IMR-90 (cell line): ENCODE results near the gene GNAT1. TPM values are rescaled to one million over a fixed set of nuclear protein-coding genes. Genes with fewer than 3 reads are reported as not detected.

ENCODE experiments used
- ATAC-seq: fragments of 200-7000 bp; cut with Tn5 transposase; 2 replicates; pipeline ENCODE4 v1.9.1; 2020; ENCODE audit warnings: low read depth, mild to moderate bottlenecking, moderate library complexity
- BruUV-seq: library from RNA; stranded (reverse); fragments of 400-500 nt; replicated peaks from 2 replicates; lab custom pipeline; 2021; lab: Mats Ljungman, UMichigan
- CTCF ChIA-PET: fragments of 300-600 bp; formaldehyde crosslinking; extraction: SDS; loops from one replicate; lab custom pipeline; 2021; ENCODE audit warnings: antibody characterized with exemption; lab: Yijun Ruan, JAX
- POLR2A ChIA-PET: fragments of 300-600 bp; sonication (Branson Sonifier 250); formaldehyde crosslinking; loops from one replicate; lab custom pipeline; 2022; ENCODE audit warnings: antibody characterized with exemption; ENCODE audit not compliant: unreplicated experiment; lab: Charles Lee
- DNase-seq: peaks from one replicate; pipeline ENCODE4 v3.0.0; 2013
- H2AFZ ChIP-seq: replicated peaks from 2 replicates; pipeline ENCODE3; 2013; ENCODE audit warnings: low read length, mild to moderate bottlenecking; ENCODE audit not compliant: poor library complexity
- H2AK5ac ChIP-seq: 2 replicates; pipeline ENCODE4 v1.6.1; 2013; ENCODE audit warnings: low read depth, low read length, inconsistent platforms
- H2AK9ac ChIP-seq: replicated peaks from 2 replicates; pipeline ENCODE3; 2013; ENCODE audit warnings: mild to moderate bottlenecking, low read depth, low read length, moderate library complexity; ENCODE audit not compliant: poor library complexity
- H2BK120ac ChIP-seq: 2 replicates; pipeline ENCODE4 v1.6.1; 2013; ENCODE audit warnings: low read depth, low read length, inconsistent platforms
- H2BK15ac ChIP-seq: 3 replicates; pipeline ENCODE4 v1.6.1; 2013; ENCODE audit warnings: low read depth, low read length, inconsistent platforms
- H2BK20ac ChIP-seq: 2 replicates; pipeline ENCODE4 v1.6.1; 2013; ENCODE audit warnings: low read depth, mild to moderate bottlenecking, inconsistent platforms, low read length, moderate library complexity
- H2BK5ac ChIP-seq: 2 replicates; pipeline ENCODE4 v1.6.1; 2013; ENCODE audit warnings: mild to moderate bottlenecking, low read depth, low read length, inconsistent platforms; ENCODE audit not compliant: poor library complexity, severe bottlenecking
- H3K14ac ChIP-seq: replicated peaks from 2 replicates; pipeline ENCODE4 v1.6.1; 2013; ENCODE audit warnings: low read depth, low read length, inconsistent platforms
- H3K18ac ChIP-seq: 2 replicates; pipeline ENCODE4 v1.6.1; 2013; ENCODE audit warnings: low read depth, low read length, control low read depth
- H3K23ac ChIP-seq: 2 replicates; pipeline ENCODE4 v1.6.1; 2013; ENCODE audit warnings: low read depth, low read length, inconsistent platforms
- H3K27ac ChIP-seq: 2 replicates; pipeline ENCODE4 v1.5.1; 2013; ENCODE audit warnings: mild to moderate bottlenecking, control low read depth, low read length; ENCODE audit not compliant: insufficient read depth
- H3K27me3 ChIP-seq: 2 replicates; pipeline ENCODE4 v1.6.1; 2013; ENCODE audit warnings: low read length; ENCODE audit not compliant: control insufficient read depth, insufficient read depth
- H3K36me3 ChIP-seq: 2 replicates; pipeline ENCODE4 v1.6.1; 2013; ENCODE audit warnings: low read length, mixed read lengths; ENCODE audit not compliant: control insufficient read depth, insufficient read depth
- H3K4ac ChIP-seq: 2 replicates; pipeline ENCODE4 v1.6.1; 2013; ENCODE audit warnings: low read depth, low read length, inconsistent platforms
- H3K4me1 ChIP-seq: 2 replicates; pipeline ENCODE4 v1.6.1; 2013; ENCODE audit warnings: low read length, mixed read lengths; ENCODE audit not compliant: control insufficient read depth, insufficient read depth
- H3K4me2 ChIP-seq: 2 replicates; pipeline ENCODE4 v1.6.1; 2013; ENCODE audit warnings: low read depth, mild to moderate bottlenecking, control low read depth, low read length, moderate library complexity
- H3K4me3 ChIP-seq: 2 replicates; pipeline ENCODE4 v1.5.1; 2013; ENCODE audit warnings: low read depth, mild to moderate bottlenecking, control low read depth, low read length, moderate library complexity; ENCODE audit not compliant: insufficient read depth
- H3K56ac ChIP-seq: 2 replicates; pipeline ENCODE4 v1.6.1; 2013; ENCODE audit warnings: low read length, inconsistent platforms; ENCODE audit not compliant: insufficient read depth; ENCODE audit errors: extremely low read depth
- H3K79me1 ChIP-seq, 2 experiments: 2 replicates each; pipeline ENCODE4 v1.6.1; 2013; ENCODE audit warnings: low read length in 2 of 2, inconsistent platforms in 1 of 2, low read depth in 1 of 2
- H3K9ac ChIP-seq: 2 replicates; pipeline ENCODE4 v1.6.1; 2013; ENCODE audit warnings: low read depth, low read length, control low read depth
- H3K9me1 ChIP-seq: 2 replicates; pipeline ENCODE4 v1.6.1; 2013; ENCODE audit warnings: low read length, inconsistent platforms; ENCODE audit not compliant: insufficient read depth
- H3K9me3 ChIP-seq: 2 replicates; pipeline ENCODE4 v1.6.1; 2013; ENCODE audit warnings: low read length; ENCODE audit not compliant: control insufficient read depth, insufficient read depth
- H4K20me1 ChIP-seq: 2 replicates; pipeline ENCODE4 v1.6.1; 2013; ENCODE audit warnings: low read length, inconsistent platforms; ENCODE audit not compliant: insufficient read depth
- H4K5ac ChIP-seq: 2 replicates; pipeline ENCODE4 v1.6.1; 2013; ENCODE audit warnings: mild to moderate bottlenecking, low read depth, low read length, control low read depth
- H4K8ac ChIP-seq, 2 experiments: 2 replicates each; pipeline ENCODE4 v1.6.1; 2013; ENCODE audit warnings: low read depth in 2 of 2, low read length in 2 of 2, control low read depth in 1 of 2, inconsistent platforms in 1 of 2
- H4K91ac ChIP-seq: 2 replicates; pipeline ENCODE4 v1.6.1; 2013; ENCODE audit warnings: low read depth, low read length, inconsistent platforms; ENCODE audit not compliant: insufficient read depth
- FOS ChIP-seq: fragments of 150-350 bp; IDR thresholded peaks from 2 replicates; pipeline ENCODE4 v1.6.1; 2016; ENCODE audit warnings: low read depth, low read length
- WGBS, 2 experiments: methylation state at CpG; one replicate each; pipeline versions ENCODE4 v1.1.5 to v1.1.7; 2013; ENCODE audit warnings: missing lambda C conversion rate in 2 of 2; ENCODE audit not compliant: insufficient read length in 1 of 2; ENCODE audit errors: extremely low coverage in 2 of 2; 5-methylcytosine and 5-hydroxymethylcytosine counted together
- dilution Hi-C: fragments of 300-500 bp; cut with HindIII; formaldehyde crosslinking; loops from one replicate; pipeline ENCODE4 v1.14.3; 2018; ENCODE audit warnings: low sequenced_read_pairs; ENCODE audit not compliant: unreplicated experiment
- in situ Hi-C: fragments of 300-500 bp; cut with MboI; formaldehyde crosslinking; loops from 3 replicates; pipeline ENCODE4 v1.14.3; 2019; ENCODE audit warnings: low sequenced_read_pairs, inconsistent platforms, mixed read lengths
- intact Hi-C: fragments of 100-400 bp; cut with micrococcal nuclease; formaldehyde crosslinking; loops from 2 replicates; pipeline ENCODE4 v1.10.0; 2022
- polyA plus RNA-seq, 3 experiments: library from polyadenylated mRNA; depleted of rRNA; stranded (reverse); fragments of >200 nt; gene quantifications; 2 replicates each; pipeline ENCODE4 v1.2.3, GENCODE V29; 2012; ENCODE audit warnings: low replicate concordance in 1 of 3
- total RNA-seq: library from RNA; depleted of rRNA; stranded (reverse); fragments of >200 nt; gene quantifications from 2 replicates; pipeline ENCODE4 v1.2.3, GENCODE V29; 2012

The GNAT1 gene
- total and polyA plus RNA-seq, 2 of the 4 experiments (the other 2 are of a cell fraction) = not detected

- no peak overlapping the region for H2AFZ ChIP-seq
- no peak for TF ChIP-seq FOS
- DNase-seq (no peak), ATAC-seq (no peak)
- no peak overlapping the region for H3K9ac ChIP-seq
- H3K27ac ChIP-seq = no peak overlapping the region
- in situ Hi-C loops (no loop called here), dilution Hi-C loops (no loop called here), intact Hi-C loops (no loop called here)
- H3K4me3 ChIP-seq = no peak overlapping the region
- no peak overlapping the region for H2BK20ac ChIP-seq
- H2BK120ac ChIP-seq = peak overlapping the region; percentile 93; the same call in 1 of the 2 replicates
- peaks cover 15 to 85% of the 10 kb centered on the region in 2 experiments; a peak in 3 of 4 replicates for H3K79me1 ChIP-seq
- H3K9me3 ChIP-seq = no peaks in the 10 kb centered on the region
- no peak overlapping the region for H3K18ac ChIP-seq
- H4K91ac ChIP-seq = no peak overlapping the region
- H3K4me1 ChIP-seq = peaks cover 46% of the 10 kb centered on the region
- no peaks in the 10 kb centered on the region for H3K27me3 ChIP-seq
- H3K4me2 ChIP-seq = no peak overlapping the region
- ChIA-PET POLR2A (no interaction called here), CTCF (no interaction called here)
- H4K8ac ChIP-seq = peak overlapping the region in 1 of 2 experiments; percentile 85; a peak in 1 of 4 replicates
- H3K23ac ChIP-seq = no peak overlapping the region
- peak overlapping the region; percentile 88 for H3K4ac ChIP-seq
- no peak overlapping the region for H2BK5ac ChIP-seq
- H2BK15ac ChIP-seq = peak overlapping the region; percentile 94; the same call in 1 of the 3 replicates
- H3K14ac ChIP-seq = no peak overlapping the region
- peaks cover 36% of the 10 kb centered on the region for H3K9me1 ChIP-seq
- H4K20me1 ChIP-seq = peaks cover 4% of the 10 kb centered on the region; the same call in 1 of the 2 replicates
- peak overlapping the region; percentile 97 for H2AK5ac ChIP-seq
- no TSS peak for BruUV-seq
- WGBS, 2 experiments = 79% methylated on average over 3 of the region's 11 CpGs; no CpG with 5 or more reads in 1 of the 2 experiments
- H3K56ac ChIP-seq = no peak overlapping the region
- H2AK9ac ChIP-seq = no peak overlapping the region
- H3K36me3 ChIP-seq = peaks cover 7% of the 10 kb centered on the region
- H4K5ac ChIP-seq = no peak overlapping the region
Observed at GRCh38 chr3:50169232-50169832, 22.1 kb upstream of the GNAT1 start.
